Stimulated activated CD4-positive, alpha-beta T cell treated with anti-CD3 and anti-CD28 coated beads, TNF-alpha, amount 100 ng/mL, for 48 hours (primary cell): ENCODE data around the gene SGO2.
"Not testable (repeated sequence)": the region's sequence is repeated elsewhere in the genome, so short reads cannot be mapped to it uniquely, and the experiment has no call there.

ENCODE experiments used
- DNase-seq, 3 donors: peaks; one replicate each; pipeline ENCODE4 v3.0.0-alpha.2; 2020; ENCODE audit warnings: low read depth in 3 of 3

Gene SGO2

GRCh38 chr2:200523604-200524003 is 2.4 kb upstream of the SGO2 start:
- no peak for DNase-seq

GRCh38 chr2:200525066-200525465 is 941 bp upstream of the SGO2 start:
- DNase-seq: no peak

DNA sequence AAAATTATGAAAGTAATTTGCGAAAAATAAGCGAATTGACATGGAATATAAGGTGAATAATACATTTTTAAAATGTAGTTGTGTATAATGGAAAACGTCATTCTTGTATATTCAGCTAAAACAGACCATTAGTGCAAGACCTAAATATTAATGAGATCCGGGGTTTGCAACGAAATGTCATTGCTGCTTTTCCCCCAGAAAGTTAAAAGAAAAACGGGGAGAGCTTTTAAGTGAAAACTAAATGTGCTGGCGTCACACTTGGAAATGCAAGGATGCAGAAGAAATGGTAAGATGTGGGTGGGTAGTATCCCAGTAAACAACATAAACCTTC is 491 bp upstream of the SGO2 start:
- no peak for DNase-seq

DNA sequence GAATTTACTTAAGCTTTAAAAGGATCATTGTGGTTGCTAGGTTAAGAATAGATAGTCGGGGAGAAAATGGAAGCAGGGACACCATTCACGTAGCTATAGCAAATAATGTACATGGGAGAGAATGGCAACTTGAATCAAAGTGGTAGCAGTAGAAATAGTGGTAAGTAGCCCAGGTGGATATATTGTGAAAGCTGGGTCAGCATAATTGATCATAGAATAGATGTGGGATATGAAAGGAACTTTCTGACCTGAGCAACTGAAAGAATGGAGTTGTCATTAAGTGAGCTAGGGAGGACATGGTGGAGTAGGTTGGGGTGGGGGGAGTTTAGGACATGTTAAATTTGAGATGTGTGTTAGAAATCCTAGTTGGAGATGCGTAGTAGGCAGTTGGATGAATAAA is 2.2 kb downstream of the SGO2 start:
- DNase-seq: no peak

- DNase-seq: no peak
Observed at GRCh38 chr2:200533754-200534153, 7.7 kb downstream of the SGO2 start.

DNA sequence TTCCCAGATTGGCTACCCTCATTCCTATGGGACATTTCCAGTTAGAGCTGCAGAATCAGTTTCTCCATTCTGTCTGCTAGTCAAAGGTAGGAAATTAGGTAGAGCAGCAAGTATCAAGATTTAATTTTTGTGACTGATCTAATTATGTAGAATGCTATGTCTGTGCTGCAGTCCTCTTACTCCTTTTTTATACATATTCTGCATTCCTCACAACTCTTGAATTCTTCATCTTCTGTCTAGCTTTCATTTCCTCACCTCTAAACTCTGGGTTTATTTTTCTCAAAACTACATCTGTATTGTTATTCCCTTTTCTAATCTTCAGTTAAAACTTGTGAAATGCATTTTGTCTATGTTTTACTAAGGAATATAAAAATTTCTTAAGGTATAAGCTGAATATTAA is 8.6 kb downstream of the SGO2 start:
- no peak for DNase-seq

DNA sequence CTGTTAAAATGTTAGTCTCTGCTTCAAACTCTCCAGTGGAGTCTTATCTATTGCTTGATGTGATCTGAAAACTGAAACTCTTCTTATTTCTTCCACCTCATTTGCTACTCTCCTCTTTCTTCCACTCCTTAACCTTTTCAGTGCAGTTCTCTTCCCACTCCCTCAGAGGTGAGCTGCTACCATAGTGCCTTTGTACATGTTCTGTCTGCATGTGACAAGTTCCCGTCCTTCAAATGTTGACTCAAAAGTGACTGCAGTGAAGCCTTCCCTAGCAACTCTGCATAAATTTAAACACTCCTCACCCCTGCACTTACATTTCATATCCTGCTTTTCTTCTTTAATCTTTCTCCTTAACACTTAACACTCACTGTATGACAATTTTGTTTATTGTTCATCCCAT is 12.1 kb downstream of the SGO2 start:
- DNase-seq: no peak

- DNase-seq: no peak
Observed at GRCh38 chr2:200540793-200541192, 14.8 kb downstream of the SGO2 start.

DNA sequence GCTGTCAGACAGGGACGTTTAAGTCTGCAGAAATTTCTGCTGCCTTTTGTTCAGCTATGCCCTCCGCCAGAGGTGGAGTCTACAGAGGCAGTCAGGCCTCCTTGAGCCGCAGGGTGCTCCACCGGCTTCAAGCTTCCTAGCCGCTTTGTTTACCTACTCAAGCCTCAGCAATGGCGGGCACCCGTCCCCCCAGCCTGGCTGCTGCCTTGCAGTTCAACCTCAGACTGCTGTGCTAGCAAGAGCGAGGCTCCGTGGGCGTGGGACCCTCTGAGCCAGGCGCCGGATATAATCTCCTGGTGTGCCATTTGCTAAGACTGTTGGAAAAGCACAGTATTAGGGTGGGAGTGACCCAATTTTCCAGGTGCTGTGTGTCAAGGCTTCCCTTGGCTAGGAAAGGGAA is 40.6 kb downstream of the SGO2 start:
- not testable (repeated sequence) for DNase-seq

- DNase-seq: no peak
Observed at GRCh38 chr2:200567932-200568331, 41.9 kb downstream of the SGO2 start.

DNA sequence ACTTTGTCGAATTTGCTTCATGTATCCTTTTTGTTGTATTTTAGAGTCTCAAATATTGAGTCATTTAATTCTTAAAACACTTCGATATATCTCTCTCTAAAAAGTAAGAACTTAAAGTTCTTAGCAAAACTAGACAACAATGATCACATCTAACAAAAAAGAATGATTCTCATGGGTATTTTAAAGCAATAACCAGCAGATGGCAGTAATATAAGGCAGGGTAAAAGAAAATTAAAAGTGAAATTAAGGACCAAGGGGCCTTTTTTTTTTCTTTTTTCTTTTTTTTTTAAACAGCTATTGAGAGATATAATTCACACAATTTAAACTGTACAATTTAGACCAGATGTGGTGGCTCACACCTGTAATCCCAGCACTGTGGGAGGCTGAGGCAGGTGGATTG is 50.0 kb downstream of the SGO2 start:
- no peak for DNase-seq

DNA sequence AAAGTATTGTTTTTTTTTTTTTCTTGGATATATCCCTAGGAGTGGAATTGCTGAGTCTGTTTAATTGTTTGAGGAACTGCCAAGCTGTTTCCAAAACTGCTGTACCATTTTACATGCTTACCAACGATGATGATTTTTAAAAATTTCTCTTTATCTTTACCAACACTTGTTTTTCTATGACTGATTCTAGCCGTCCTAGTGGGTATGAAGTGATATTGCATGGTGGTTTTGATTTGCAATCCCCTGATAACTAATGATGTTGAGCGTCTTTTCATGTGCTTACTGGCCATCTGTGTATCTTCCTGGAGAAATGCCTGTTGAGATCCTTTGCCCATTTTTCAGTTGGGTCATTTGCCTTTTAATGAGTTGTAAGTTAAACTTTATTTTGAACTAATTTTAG is 51.0 kb downstream of the SGO2 start:
- no peak for DNase-seq

GRCh38 chr2:200578778-200579177 is 52.8 kb downstream of the SGO2 start:
- no peak for DNase-seq

GRCh38 chr2:200584639-200585038 is 58.6 kb downstream of the SGO2 start:
- no peak for DNase-seq

- no peak for DNase-seq
Observed at GRCh38 chr2:200585340-200585729, 59.3 kb downstream of the SGO2 start.

DNA sequence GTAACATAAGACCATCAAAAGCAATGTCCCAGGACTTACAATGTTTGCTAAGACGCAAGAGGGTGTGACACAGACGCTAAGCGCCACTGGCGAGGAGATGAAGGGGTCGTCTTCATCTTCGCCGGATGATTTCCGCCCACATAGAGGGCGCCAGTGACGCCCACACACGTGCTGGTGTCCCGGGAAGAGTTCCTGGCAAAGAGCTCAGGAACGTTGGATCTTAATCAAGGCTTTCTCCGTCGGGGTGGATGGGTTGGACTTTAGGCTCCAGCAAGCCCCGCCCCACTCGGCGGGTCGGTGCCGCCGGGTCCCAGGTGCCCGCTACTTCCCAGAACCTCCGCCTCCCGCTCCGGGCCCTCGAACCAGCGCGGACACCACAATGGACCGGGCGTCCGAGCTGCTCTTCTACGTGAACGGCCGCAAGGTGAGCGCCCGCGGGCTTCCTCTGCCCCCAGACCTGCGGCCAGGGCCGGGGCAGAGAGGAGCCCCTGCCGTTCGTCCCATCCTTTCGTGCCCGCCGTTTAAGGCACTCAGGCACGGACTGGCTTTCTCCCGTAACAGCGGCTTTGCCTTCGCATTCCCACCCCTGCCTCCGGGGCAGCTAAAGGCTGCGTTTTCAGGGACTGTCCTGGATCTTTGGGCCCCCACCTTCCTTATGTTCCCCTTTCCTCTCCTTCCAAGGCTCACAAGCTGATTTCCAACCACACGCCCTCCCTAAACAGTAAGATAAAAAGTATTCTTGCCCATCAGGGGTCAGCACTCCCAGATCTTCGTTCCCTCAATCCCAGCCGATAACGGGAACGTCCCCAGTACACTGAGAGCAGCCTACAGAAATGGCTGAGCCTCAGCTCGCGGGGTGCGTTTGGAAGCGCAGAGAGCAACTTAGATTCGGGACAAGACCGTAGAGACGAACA is 60.0 kb downstream of the SGO2 start, which contains the start of gene AOX1:
Gene AOX1, plus strand, starts transcription at position 285 of the 914 bp plus-strand sequence. Its CDS starts 95 bp downstream, at position 380.
- DNase-seq: no peak

DNA sequence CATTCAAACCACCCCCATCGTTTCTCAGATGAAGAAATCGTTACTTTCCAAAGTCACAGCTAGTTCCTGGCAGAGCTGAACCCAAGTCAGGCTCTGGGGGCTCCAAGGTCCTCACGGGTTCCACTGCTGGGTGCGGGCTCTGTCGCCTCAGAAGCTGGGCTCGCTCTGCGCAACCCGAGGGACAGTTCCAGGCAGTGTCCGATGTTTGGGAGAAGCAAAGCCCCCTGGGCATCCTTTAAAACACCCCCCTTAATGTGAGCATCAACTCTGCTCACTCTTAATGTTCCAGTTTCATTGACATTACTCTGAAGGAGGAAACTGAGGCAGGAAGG is 60.6 kb downstream of the SGO2 start:
- no peak for DNase-seq

DNA sequence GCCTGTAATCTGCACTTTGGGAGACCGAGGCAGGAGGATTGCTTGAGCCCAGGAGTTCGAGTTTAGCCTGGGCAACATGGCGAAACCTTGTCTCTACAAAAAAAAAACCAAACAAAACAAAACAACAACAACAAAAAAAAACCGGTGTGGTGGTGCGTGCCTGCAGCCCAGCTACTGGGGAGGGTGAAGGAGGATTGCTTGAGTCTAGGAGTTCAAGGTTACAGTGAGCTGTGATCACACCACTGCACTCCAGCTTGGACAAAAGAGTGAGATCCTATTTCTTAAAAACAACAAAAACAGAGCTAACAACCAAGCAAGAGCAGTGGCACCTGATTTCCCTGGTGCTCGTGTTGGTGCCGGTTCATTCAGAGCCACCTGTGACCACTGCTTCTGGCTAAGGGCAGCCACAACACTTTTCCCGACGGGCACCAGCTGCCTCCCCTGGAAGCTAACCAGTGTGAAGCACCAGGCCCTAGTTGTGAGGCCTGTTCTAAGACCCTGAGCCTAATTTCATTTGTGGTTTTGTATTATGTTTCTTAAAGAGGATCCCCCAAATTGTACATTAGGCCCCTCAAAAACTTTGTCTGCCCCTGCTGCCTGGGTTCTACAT is 61.1 kb downstream of the SGO2 start:
- no peak for DNase-seq

DNA sequence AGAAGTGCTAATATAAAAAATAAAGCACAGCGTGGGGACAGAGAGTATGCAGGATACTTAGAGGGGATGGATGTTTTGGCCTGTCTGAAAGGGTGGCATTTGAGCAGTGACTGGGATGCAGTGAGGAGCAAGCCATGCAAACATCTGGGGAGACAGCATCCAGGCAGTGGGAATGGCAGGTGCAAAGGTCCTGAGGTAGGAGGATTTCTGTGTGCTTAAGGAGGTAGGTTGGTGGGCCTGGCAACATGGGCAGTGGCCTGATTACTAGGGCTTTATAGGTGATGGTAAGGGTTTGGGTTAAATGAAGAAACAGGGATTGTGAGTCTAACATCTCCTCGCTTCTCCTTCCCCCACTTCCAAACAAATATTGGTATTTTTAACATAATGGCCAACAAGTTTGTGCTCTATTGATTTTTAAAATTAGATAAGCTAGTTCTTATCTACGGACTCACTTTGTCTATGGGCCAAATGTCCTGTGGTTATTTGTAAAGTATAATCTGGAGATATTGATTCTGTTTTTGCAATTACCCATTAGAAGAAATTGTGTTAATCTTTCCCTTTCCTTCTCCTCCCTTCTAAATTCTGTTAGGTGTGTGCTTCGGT is 62.2 kb downstream of the SGO2 start:
- no peak for DNase-seq

DNA sequence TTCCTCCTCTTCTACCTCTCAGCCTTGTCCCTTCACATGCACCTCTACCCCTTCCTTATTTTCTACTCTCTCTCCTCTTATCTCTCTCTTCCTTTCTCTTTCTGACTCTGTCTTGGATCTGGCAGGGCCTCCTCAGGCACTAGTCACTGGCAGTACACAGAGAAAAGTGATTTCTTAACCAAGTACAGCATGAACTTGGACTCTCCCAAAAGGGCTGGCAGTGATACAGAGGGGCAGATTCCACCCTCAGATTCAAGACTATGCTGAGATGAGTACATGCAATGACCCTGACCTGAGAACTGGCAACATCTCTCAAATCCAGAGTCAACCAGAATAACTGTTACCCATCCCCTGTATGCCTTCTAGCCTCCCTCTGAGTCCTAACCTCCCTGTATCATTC is 64.1 kb downstream of the SGO2 start:
- DNase-seq: no peak

DNA sequence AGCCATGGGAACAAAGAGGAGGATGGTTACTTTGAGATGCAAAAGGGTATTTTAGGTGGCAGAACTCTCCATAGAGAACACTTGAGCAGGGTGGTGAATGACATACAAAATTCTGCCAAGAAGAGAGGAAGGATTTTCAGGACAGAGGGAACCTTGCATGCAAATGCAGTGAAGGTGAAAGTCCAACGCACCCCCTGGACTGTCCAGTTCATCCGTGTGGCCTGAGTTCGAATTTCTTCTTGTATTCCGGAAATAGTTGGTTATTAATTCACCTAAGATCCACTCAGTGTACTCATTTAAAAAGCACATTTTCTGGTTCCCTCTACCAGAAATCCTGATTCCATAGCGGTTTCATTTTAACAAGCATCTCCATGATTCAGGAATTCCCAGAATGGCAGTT is 65.3 kb downstream of the SGO2 start:
- no peak for DNase-seq

GRCh38 chr2:200592406-200593075 is 66.5 kb downstream of the SGO2 start:
- no peak for DNase-seq

DNA sequence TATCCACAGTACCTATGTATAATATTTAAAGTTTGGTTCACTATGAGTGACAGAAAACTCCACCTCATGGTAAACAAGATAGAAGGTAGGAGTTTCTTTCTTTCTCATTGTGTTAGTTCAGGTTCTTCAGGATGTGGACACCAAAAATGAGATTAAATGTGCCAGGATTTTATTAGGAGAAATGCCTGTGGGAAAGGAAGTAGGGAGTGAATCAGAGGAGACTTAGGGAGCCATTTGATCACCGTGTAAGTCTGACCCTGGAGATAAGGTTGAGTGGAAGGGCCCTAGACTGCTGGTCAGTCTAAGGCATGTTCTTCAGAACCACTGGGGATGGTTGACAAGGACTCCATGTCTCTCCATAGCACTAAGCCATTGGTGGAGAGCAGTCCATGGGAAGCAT is 67.9 kb downstream of the SGO2 start:
- DNase-seq: no peak
